GM23248 (cell line): ENCODE measurements around the gene SPOCD1. TPM values are rescaled to one million over a fixed set of nuclear protein-coding genes. Genes with fewer than 3 reads are reported as not detected.

Source experiments
- DNase-seq: peaks from one replicate; pipeline ENCODE4 v3.0.0-alpha.2; 2015
- H2AFZ ChIP-seq: fragments of 200-600 bp; sonication (generic); 2 replicates; pipeline ENCODE4 v1.6.1; 2016; ENCODE audit warnings: antibody characterized with exemption
- H3F3A ChIP-seq: fragments of 200-600 bp; sonication (generic); 2 replicates; pipeline ENCODE4 v1.6.1; 2016; ENCODE audit warnings: mild to moderate bottlenecking, antibody characterized with exemption, mixed run types; ENCODE audit not compliant: insufficient read depth
- H3K27ac ChIP-seq: fragments of 200-600 bp; sonication (generic); 2 replicates; pipeline ENCODE4 v1.5.1; 2016; ENCODE audit warnings: mild to moderate bottlenecking
- H3K27me3 ChIP-seq: fragments of 200-600 bp; sonication (generic); replicated peaks from 2 replicates; pipeline ENCODE4 v1.6.1; 2016; ENCODE audit warnings: mild to moderate bottlenecking; ENCODE audit not compliant: insufficient read depth
- H3K36me3 ChIP-seq: fragments of 200-600 bp; sonication (generic); 2 replicates; pipeline ENCODE4 v1.6.1; 2016; ENCODE audit warnings: low read depth, mild to moderate bottlenecking
- H3K4me1 ChIP-seq: fragments of 200-600 bp; sonication (generic); 2 replicates; pipeline ENCODE4 v1.6.1; 2016; ENCODE audit warnings: mild to moderate bottlenecking; ENCODE audit not compliant: insufficient read depth
- H3K4me2 ChIP-seq: fragments of 200-600 bp; sonication (generic); one replicate; pipeline ENCODE4 v1.6.1; 2016; ENCODE audit warnings: mild to moderate bottlenecking; ENCODE audit not compliant: unreplicated experiment
- H3K4me3 ChIP-seq: fragments of 200-600 bp; sonication (generic); 2 replicates; pipeline ENCODE4 v1.5.1; 2016; ENCODE audit warnings: mild to moderate bottlenecking
- H3K79me2 ChIP-seq: fragments of 200-600 bp; sonication (generic); 2 replicates; pipeline ENCODE4 v1.6.1; 2016; ENCODE audit warnings: mild to moderate bottlenecking; ENCODE audit not compliant: insufficient read depth
- H3K9ac ChIP-seq: fragments of 200-600 bp; sonication (generic); 2 replicates; pipeline ENCODE4 v1.6.1; 2016; ENCODE audit warnings: mild to moderate bottlenecking
- H3K9me2 ChIP-seq: fragments of 200-600 bp; sonication (generic); 2 replicates; pipeline ENCODE4 v1.6.1; 2016; ENCODE audit warnings: mixed run types, mild to moderate bottlenecking, moderate library complexity; ENCODE audit not compliant: insufficient read depth
- H3K9me3 ChIP-seq: fragments of 200-600 bp; sonication (generic); one replicate; pipeline ENCODE4 v1.6.1; 2017; ENCODE audit warnings: low read depth
- H4K20me1 ChIP-seq: fragments of 200-600 bp; sonication (generic); 2 replicates; pipeline ENCODE4 v1.6.0; 2016; ENCODE audit not compliant: insufficient read depth
- EZH2 ChIP-seq: fragments of 200-600 bp; sonication (generic); IDR thresholded peaks from 2 replicates; pipeline ENCODE4 v1.6.1; 2018; ENCODE audit warnings: antibody characterized with exemption, mild to moderate bottlenecking; ENCODE audit not compliant: insufficient read depth, poor library complexity, severe bottlenecking
- EZH2phosphoT487 ChIP-seq: fragments of 200-600 bp; sonication (generic); IDR thresholded peaks from 2 replicates; pipeline ENCODE4 v1.6.1; 2018; ENCODE audit warnings: antibody characterized with exemption, moderate library complexity, mild to moderate bottlenecking, low read depth; ENCODE audit not compliant: insufficient read depth
- WGBS, 2 experiments: methylation state at CpG; one replicate each; pipeline ENCODE4 v1.1.6; 2015 to 2017; ENCODE audit warnings: low lambda C conversion rate in 2 of 2, low coverage in 1 of 2; ENCODE audit errors: missing lambda C conversion rate in 2 of 2; 5-methylcytosine and 5-hydroxymethylcytosine counted together
- in situ Hi-C: fragments of 300-500 bp; cut with MboI; formaldehyde crosslinking; loops from 2 replicates; pipeline ENCODE4 v1.15.0; 2020
- polyA plus RNA-seq: library from polyadenylated mRNA; unstranded; fragments of >200 nt; fragmentation: Nextera tagmentation; extraction: Ambion mirVana; gene quantifications from 2 replicates; pipeline ENCODE4 v1.2.1, GENCODE V29; 2016
- total RNA-seq: library from RNA; depleted of rRNA; stranded (reverse); fragments of >200 nt; shearing (Covaris generic); gene quantifications from 2 replicates; pipeline ENCODE4 v1.2.3, GENCODE V29; 2014

The SPOCD1 gene
- total and polyA plus RNA-seq, 2 experiments from 2014 or later = 27.9 to 43.0 TPM

DNA sequence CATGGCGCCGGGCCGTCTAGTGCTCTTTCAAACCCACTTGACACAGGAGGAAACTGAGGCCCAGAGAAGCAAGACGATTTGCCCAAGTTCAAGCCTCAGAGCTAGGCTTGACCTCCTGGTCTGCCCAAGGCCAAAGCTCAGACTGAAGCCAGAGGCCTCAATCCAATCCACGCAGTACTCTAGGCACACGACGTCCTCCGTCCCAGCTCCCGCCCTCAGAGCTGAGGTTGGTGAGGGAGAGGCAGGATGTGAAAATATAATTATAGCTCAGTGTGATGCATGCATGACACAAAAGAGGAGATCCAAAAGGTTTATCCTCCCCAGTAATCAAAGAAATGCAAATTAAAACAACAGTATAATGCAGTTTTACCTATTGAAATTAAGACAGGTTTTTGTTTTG, 36.1 kb downstream of the SPOCD1 start:
- no peaks in the 10 kb centered on the region for H3K9me3 ChIP-seq
- in situ Hi-C loops = no loop called here
- DNase-seq = no peak
- H2AFZ ChIP-seq = no peak overlapping the region
- H3K79me2 ChIP-seq = no peaks in the 10 kb centered on the region
- H3K4me2 ChIP-seq = no peak overlapping the region
- H3K4me3 ChIP-seq = no peak overlapping the region
- no peaks in the 10 kb centered on the region for H3K4me1 ChIP-seq
- H3F3A ChIP-seq = no peaks in the 10 kb centered on the region
- H4K20me1 ChIP-seq = no peaks in the 10 kb centered on the region
- H3K27ac ChIP-seq = no peak overlapping the region
- TF ChIP-seq EZH2 = no peak
- no peak for TF ChIP-seq EZH2phosphoT487
- 84 to 89% methylated on average over 9 of the region's 9 CpGs for WGBS, 2 experiments
- no peaks in the 10 kb centered on the region for H3K9me2 ChIP-seq
- H3K36me3 ChIP-seq = no peaks in the 10 kb centered on the region
- peaks cover 5% of the 10 kb centered on the region; the same call in 1 of the 2 replicates for H3K27me3 ChIP-seq
- no peak overlapping the region for H3K9ac ChIP-seq

DNA sequence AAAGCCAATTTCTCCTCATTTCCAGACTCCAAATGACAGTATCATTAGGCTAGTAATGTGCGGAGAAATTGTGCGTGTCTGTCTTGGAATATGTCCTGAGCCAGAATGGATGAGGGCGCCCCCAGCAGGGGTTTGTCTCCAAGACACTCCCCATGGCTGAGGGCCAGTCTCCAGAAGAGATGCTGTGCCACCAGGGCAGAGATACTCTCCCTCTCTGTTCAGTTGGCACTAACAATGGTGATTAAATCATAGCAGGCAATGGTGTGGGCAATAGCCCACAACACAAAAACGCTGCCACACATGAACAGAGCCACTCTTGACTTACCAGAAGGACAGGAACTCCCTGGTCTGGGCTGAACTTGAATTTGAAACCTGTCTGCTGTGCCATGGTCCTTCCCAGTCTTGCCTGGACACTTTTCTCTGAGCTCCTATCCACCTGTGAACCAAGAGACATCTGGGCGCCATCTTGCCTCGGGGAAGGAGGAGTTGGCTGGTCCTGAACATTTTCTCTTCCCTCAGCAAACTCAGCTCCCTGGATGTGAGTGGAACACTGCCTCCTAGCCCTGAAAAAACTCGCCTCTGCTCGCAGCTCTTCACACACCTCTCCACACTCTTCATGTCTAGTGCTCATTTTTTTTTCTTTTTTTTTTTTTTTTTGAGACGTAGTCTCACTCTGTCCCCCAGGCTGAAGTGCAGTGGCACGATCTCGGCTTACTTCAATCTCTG, 36.9 kb downstream of the SPOCD1 start:
- in situ Hi-C loops = no loop called here
- 73 to 76% methylated on average over 11 of the region's 11 CpGs for WGBS, 2 experiments
- Histone ChIP-seq H3K36me3 (no peaks in the 10 kb centered on the region), H3K4me2 (no peak overlapping the region), H3K27ac (no peak overlapping the region), H2AFZ (no peak overlapping the region), H3K4me1 (no peaks in the 10 kb centered on the region), H3K9ac (no peak overlapping the region), H3F3A (no peaks in the 10 kb centered on the region), H3K79me2 (no peaks in the 10 kb centered on the region), H3K4me3 (no peak overlapping the region), H3K27me3 (peaks cover 12% of the 10 kb centered on the region; the same call in 1 of the 2 replicates), H3K9me3 (no peaks in the 10 kb centered on the region), H3K9me2 (no peaks in the 10 kb centered on the region), H4K20me1 (no peaks in the 10 kb centered on the region)
- DNase-seq = no peak
- TF ChIP-seq EZH2 (no peak), EZH2phosphoT487 (no peak)

DNA sequence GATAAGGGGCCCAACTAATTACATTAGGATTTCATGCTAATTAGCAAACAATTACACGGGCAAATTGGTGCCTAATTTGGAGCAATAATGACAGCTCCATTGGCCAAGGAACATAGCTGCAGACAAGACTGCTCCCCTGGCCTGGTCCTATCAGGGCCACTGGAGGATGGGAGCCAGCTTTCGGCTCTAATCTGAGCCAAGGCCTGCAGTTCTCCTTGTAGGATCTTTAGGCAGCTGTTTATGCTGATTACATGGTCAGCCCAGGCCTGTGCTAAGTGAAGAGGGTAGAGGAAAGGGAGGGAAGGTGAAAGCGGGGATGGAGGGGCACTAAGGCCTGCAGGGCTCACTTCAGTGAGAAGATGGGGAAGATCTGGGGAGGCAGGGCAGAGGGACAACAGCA, 39.3 kb downstream of the SPOCD1 start:
- in situ Hi-C loops = no loop called here
- 43 to 61% methylated on average over 2 to 3 of the region's 3 CpGs for WGBS, 2 experiments
- H3K4me3 ChIP-seq = no peak overlapping the region
- H3K4me2 ChIP-seq = no peak overlapping the region
- no peaks in the 10 kb centered on the region for H3K36me3 ChIP-seq
- DNase-seq = no peak
- H3K27me3 ChIP-seq = peaks cover 34% of the 10 kb centered on the region
- no peak for TF ChIP-seq EZH2
- TF ChIP-seq EZH2phosphoT487 = no peak
- H3K9me3 ChIP-seq = no peaks in the 10 kb centered on the region
- H3K9me2 ChIP-seq = no peaks in the 10 kb centered on the region
- no peak overlapping the region for H2AFZ ChIP-seq
- H4K20me1 ChIP-seq = no peaks in the 10 kb centered on the region
- H3K79me2 ChIP-seq = no peaks in the 10 kb centered on the region
- no peak overlapping the region for H3K27ac ChIP-seq
- no peaks in the 10 kb centered on the region for H3F3A ChIP-seq
- H3K9ac ChIP-seq = no peak overlapping the region
- H3K4me1 ChIP-seq = 0 out of 2 replicates have a peak, but pooled peaks cover 5% of the 10 kb centered on the region

DNA sequence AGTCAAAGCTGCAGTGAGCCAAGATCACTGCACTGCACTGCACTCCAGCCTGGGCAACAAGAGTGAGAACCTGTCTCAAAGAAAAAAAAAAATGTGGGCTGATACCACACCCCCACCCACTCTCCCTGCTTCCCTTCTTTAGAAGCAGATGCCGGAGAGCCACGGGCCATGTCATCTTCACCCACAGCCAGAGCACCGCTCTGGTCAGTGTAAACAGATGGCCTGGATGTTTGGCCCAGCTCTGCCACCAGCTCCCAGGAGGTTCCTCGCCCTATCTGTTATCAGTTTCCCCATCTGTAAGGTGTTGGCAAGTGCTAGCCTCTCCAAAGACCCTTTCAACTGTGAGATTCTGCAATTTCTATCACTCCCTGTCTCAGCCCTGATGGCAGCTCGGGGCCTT, 39.8 kb downstream of the SPOCD1 start:
- no peak overlapping the region for H3K9ac ChIP-seq
- no peak for DNase-seq
- in situ Hi-C loops = no loop called here
- H3K9me2 ChIP-seq = no peaks in the 10 kb centered on the region
- no peak overlapping the region for H3K4me2 ChIP-seq
- H3K79me2 ChIP-seq = no peaks in the 10 kb centered on the region
- no peaks in the 10 kb centered on the region for H3K9me3 ChIP-seq
- H3F3A ChIP-seq = no peaks in the 10 kb centered on the region
- H2AFZ ChIP-seq = no peak overlapping the region
- 0 out of 2 replicates have a peak, but pooled peaks cover 5% of the 10 kb centered on the region for H3K4me1 ChIP-seq
- H4K20me1 ChIP-seq = no peaks in the 10 kb centered on the region
- H3K4me3 ChIP-seq = no peak overlapping the region
- TF ChIP-seq EZH2phosphoT487 (no peak), EZH2 (no peak)
- 71 to 74% methylated on average over 5 of the region's 5 CpGs for WGBS, 2 experiments
- no peaks in the 10 kb centered on the region for H3K36me3 ChIP-seq
- no peak overlapping the region for H3K27ac ChIP-seq
- H3K27me3 ChIP-seq = peaks cover 36% of the 10 kb centered on the region
